T-helper 22 cell (primary cell): ENCODE data around the gene ACADSB.

Experiments
- DNase-seq: peaks from one replicate; pipeline ENCODE4 v3.0.0-alpha.2; 2020; ENCODE audit warnings: low read depth

Gene ACADSB

DNA sequence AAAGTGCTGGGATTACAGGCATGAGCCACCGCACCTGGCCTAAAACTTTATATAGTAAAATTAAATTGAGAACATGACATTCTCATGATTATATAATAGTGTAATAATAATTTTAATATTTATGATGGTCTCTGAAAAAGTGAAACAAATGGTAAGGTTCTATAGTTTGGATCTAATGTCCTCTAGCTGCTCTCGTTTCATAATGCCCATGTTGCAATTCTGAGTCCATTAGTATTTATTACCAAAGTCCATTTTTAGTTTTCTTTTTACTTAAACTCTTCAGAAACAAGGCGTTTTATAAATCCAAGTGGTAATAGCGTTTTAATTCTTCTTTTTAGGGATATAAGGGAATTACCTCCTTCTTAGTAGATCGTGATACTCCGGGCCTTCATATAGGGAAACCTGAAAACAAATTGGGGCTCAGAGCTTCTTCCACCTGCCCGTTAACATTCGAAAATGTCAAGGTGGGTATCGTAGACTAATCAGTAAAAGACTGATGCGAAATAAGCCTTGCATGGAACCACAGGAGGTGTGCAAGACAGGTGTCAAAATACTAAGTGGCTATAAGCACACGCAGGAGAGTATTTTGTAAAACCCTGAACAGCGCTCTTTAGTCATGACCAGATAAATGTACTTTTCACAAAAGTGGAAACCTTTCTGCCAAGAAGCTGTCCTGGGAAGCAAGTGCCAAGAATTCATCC, 34.1 kb downstream of the ACADSB start:
- DNase-seq = no peak

DNA sequence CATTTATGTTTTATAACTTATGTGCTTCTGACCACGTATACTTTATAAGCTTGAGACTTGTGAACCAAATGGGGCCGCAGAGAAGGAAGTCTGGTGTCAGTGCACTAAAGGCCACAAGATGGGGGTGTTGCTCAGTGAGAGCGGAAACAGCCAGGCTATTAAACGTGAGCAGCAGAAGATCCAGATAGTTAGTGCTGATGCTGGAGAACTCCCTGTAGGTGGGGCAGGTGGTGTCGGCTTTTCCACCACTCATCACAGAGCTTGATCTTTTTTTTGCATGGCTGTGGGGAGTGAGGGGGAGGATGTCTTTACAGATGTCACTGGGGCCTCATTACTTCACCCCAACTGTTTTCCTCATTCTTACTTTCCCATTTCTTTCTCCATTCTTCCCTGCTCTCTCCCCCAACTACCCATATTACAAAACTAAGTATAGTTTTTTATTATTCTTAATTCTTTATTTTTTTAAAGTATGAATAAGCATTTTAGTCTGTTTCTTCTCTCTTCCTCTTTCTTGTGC, 34.7 kb downstream of the ACADSB start:
- DNase-seq = no peak

DNA sequence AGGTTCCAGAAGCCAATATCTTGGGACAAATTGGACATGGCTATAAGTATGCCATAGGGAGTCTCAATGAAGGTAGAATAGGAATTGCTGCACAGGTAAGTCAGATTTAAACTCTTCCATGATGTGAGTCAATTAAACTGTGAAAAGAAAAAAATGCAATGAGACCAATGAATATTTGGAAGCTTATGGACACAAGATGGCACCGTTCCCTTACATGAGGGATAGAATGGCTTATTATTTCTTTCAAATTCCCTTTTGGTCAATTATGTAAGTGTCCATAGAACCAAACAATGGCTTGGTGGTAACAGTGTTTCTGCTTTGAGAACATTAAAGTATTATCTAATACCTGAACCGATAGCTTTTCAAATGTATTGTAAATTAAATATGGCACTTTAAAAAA, 35.6 kb downstream of the ACADSB start:
- no peak for DNase-seq

DNA sequence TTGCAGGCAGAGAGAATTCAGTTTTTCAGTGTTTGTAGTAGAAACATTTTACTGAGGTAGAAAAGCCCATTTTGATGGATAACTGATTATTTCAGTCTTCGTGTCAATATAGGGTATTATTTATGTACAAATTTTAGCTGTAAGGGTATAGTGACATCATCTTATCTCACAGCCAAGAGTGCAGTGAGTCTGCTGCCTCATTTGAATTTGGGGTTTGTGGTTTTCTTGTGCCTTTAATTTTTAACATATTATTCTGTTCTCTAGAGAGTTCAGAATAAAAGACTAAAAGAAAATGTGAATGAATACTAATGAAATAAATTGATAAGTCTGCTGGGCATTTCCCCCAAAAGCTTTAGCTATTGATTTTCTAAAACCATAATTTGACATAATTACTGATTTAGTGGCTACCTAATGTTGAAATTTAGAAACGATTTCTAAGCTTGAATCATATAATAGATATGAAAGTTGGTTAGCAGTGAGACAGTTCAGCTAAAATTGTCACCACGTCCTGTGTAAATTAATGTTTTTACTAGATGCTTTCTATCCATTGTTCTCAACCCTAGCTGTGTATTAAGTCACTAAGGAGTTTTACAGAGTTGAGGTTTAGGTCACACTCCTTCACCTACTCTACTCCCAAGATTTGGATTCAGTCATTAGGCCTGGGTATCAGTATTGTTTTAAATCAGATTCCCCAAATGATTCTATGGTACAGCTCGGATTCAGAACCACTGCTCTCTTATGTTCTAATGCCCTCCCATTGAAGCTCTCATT, 37.3 kb downstream of the ACADSB start:
- DNase-seq = no peak

DNA sequence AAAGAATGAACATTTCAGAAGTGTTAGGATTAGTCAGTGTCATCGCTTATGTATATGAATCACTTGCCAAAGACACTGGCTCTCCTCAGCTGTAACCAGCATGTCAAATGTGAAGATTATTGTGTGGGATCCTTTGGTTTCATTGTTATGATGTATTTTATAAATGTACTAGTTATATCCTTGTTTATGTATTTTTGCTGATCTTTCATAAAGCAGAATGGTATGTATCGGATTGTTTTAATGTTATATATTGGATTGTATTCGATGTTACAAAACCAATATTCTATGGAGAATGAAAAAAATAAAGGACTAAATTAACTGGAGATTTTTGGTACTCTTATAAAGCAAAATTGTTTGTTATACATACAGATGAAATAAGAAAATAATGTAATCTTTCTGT, 49.2 kb downstream of the ACADSB start:
- DNase-seq = no peak

DNA sequence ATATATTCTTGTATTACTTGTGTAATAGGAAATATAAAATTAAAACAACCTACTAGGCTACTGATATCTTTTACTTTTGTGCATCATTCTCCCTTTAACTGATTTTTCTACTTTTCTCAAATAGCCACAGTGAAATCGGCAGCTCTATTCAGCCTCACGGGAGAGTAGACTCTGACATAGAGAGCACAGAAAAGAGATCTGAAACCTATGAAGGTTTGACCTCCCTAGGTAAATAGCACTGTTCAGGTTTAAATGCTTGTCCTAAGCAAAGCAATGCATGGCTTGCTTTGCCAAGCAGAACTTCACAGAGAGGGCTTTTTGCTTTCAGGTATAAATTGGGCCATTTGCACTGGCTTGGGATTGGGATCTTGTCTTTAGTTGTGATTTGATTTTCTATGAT, 53.1 kb downstream of the ACADSB start:
- no peak for DNase-seq

DNA sequence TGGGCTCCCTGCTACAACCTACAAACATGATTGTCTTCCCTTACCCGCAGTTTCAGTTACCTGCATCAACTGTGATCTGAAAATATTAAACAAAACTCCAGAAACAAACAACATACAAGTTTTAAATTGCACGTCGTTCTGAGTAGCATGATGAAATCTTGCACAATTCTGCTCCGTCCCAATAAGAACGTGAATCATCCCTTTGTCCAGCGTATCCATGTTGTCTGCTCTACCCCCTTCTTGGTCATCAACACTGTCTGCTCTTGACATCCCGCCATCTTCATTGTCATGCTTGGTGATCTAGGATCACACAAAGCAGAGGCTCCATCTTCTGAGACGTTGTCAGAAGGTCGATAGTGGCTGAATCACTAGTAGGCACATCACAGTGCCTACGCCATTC, 53.9 kb downstream of the ACADSB start:
- DNase-seq = no peak

DNA sequence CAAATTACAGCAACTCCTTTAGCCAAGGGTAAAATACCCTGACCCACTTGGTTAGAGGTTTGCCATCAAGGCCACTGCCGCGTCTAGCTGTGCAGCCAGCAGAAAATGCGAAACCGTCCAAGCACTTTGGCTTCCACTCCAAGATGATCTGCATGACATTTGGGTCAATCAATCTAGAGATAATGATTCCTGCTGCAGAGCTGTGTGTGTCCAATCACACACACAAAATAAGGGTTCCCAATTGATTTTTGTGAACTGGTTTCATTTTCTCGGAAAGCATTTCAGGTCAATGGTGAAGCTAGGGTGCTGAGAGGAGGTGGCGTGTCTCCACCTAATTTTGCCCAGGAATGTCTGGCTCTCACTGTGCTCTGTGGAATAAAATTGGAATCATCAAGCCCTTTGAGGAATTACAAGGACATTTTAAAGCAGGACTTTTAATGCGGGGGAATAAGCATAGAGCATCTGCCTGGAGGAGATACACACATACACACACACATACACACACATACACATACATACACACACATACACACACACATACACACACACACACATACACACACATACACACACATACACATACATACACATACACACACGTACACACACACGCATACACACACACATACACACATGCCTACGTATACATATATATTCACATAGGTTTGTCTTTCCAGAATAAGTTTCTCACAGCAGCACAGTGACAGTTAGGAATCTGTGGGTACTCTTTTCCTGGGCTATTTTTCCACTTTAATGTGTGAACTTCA, 59.5 kb downstream of the ACADSB start:
- no peak for DNase-seq

DNA sequence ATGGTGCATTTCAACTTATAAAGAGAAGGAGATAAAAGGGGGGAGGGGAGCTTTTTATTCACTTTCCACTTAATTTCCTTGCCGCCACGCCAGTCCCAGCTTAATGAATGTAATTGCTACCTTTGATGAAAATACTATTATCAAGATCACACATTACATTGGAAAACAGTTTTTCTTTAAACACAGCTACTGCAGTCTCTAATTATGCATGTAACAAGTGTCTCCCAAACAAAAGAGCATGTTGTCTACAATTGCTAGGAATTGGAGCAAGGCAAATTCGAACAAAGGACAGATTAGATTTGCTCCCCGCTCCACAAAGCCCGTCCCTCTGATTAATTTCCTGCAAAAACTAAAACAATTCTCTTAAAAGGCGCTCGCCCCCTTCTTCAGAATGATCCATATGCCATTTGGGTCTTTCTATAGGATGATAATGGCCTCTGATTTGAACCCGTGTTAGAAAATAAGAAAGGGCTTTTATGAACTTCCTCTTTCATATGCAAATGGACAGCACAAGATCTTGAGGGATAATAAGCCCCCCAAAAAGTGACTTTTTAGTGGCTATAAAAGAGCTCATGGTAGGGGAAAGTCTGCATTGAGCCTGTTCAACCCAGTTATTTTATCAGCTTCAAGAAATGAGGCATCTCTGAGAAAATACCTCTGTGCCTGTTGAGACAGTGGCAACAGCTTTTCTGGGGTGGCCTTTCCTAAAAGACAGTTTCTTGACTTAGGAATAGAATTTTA, 60.6 kb downstream of the ACADSB start:
- no peak for DNase-seq

DNA sequence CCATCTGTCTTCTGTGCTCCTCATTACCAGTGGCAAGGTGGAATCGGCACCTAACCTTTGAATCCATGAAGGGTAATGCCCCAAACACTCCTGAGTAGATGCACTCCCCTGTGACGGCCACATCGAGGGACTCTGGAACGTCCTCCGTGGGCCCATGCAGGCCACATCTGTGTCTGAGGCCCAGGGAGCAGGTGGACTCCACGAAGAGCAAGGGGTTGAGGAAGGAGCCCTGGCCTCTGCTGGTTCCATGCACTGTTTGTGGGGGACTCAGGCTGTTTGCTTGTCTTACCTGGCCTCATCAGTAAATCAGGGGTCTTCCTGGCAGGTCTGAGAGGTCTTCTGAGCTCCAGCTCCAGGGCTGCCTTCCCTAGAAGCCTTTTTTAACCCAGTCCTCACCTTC, 64.4 kb downstream of the ACADSB start:
- no peak for DNase-seq

DNA sequence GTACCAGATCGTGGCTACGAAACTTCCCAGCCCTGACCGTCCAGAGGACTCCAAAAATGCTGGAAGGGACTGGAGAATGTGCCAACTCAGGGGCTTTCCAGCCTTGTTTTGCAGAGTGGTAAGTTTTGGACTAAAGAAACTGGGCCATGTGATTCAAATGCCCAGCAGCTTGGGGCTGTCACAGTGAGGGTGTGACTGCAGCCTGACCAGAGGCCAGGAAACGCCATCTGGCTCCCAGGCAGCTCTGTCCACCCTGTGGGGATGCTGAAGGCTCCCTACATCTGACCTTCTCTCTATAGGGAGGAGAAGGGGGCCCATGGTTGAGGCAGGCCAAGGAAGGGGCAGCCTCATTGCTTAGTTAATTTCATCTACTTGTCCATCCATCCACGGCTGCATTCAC, 65.4 kb downstream of the ACADSB start:
- DNase-seq = no peak

DNA sequence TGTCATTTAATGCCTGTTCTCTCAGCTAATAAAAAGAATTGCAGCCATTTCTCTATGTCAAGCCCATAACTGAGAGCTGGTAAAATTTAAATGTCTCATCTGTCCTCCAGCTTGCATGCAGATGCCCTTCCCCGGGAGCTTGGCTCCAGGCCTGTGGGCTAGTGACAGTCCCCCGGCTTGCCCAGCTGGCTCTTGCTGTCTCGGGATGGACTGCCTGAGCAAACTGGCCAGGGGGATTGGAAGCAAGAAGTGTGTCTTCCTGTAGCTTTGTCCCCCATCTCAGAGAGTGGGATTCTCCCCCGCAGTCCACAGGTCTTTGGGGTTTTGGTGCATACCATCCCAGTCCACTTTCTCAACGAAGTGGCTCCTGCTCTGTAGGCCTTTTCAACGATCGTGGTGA, 73.1 kb downstream of the ACADSB start:
- no peak for DNase-seq

DNA sequence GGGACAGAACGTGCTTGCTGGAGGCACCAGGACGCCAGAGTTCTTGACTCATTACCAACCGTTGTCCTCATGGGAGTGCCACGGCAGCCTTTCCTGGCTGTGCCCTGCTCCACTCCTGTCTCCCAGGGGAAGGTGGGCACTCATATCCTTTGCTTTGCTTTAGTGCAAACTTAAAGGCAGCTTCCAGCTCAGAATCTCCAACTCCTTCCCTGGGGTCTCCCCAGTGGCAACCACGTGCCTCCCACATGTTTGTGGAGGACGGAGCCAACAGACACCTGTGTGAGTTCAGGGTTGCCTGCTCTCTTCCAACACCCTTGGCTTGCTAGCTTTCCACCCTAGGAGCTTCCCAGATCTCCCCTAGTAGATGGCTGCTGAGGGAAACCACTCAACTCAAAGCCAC, 75.0 kb downstream of the ACADSB start:
- DNase-seq = no peak

DNA sequence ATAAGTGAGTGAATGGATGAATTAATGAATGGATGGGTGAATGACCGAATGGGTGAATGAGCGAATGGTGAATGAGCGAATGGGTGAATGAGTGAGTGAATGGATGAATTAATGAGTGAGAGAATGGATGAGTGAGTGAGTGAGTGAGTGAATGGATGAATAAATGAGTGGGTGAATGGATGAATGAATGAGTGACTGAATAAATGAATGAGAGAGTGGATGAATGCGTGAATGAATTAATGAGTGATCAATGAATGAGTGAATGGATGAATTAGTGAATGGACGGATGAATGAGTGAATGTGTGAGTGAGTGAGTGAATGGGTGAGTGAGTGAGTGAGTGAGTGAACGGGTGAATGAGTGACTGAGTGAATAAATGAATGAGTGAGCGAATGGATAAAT, 77.5 kb downstream of the ACADSB start:
- no peak for DNase-seq

DNA sequence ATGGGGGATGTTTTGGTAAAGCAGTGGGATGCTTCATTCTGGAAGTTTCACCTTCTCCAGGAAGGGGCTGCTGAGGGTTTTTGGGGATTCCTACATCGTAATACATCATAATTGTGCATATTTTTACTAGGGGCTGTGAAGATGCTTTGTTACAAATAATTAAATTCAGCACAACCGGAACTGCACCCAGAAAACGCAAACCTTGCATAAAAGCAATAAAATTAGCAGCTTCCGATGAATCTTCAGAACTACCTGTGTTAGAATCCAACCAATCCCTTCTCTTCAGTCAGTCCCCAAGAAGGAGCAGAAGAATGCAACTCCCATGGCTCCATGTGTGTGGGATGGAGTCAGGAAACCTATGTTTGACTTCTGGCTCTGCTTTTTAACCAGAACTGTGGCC, 78.5 kb downstream of the ACADSB start:
- no peak for DNase-seq

DNA sequence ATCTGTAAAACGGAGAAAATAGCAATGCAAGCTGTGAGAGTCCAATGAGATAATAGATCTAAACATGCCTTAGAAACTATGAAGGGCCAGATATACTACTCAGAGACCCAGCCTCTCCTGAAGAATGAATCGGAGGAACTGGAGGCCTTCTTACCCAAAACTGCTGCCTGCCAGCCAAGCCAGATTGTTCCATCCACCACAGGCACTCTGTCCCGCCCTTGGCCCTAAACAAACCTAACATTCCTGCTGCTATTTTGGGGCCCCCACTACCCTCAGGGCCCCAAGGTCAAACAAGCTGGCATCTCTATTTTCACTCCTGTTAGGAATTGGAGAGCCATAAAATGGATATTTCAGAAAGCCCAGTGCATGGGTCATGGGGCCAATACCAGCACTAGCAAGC, 79.0 kb downstream of the ACADSB start:
- DNase-seq = no peak

DNA sequence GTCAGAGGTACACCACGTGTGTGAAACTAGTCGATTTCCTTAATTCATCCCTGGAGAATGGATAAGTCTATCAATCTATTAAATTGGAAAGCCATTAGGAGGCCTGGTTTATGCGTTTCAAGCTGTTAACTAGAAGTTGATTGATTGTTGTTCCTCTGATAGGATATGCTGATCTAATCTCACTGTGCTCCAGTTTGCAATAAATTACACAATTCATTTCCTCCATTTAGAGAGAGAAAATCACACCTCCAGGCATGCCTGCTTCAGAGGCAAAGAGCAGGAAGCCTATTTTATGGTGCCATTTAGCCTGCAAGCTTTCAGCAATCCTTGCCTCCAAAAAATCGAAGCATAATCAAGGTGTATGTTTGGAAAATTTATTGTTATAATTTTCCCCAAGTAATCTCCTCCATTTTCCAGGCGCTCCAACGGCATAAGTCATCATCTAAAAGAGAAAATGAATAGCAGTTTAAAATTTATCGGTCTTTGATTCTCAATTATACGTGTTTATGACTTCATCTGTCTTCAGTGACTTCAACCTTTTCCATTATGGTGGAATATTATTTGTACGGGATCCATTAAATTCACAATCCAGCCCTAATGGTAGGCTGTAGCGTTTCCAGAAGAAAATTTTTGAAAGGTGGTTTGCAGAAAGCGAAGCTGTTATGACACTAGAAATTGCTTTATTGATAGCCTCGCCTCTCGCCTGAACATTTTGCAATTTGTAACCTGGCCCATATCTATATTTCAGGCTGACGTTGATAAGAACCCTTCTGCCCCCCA, 84.0 kb downstream of the ACADSB start:
- DNase-seq = no peak

DNA sequence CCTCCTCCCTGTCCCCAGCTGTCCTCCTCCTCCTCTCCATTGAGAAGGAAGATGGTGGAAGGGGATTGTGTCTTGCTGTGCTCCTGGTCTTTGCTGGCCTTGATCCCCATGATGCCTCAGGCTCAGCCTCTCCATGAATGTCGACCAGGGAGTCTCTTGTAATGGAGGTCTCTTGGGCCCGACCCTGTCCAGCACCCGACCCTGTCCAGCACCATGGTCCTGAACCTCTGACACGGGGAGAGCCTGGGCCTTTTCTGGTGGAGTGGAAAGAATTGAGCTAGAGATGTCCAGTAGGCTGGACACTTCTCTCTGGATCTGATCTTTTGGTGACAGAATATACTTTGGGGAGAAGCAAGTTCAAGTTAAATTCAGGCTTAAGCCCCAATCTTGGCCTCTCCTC, 84.7 kb downstream of the ACADSB start:
- no peak for DNase-seq

DNA sequence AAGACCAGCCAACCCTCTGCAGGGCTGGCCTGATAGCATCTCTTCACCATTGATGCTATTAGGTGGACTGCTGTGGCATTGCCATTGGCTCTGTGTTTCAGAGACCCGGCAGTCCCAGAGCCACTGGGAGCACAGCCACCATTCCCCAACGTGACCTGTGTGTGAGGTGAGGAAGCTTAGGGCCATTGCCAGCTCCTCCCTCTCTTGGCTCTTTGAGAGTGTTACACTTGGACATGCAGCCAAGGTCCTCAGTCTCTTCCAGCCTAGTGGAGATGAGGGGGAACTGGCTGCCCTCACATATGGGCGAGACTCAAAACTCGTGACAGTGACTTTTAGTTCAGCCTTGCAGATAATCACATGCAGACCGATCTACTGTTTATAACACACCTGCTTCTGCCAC, 87.6 kb downstream of the ACADSB start:
- no peak for DNase-seq

DNA sequence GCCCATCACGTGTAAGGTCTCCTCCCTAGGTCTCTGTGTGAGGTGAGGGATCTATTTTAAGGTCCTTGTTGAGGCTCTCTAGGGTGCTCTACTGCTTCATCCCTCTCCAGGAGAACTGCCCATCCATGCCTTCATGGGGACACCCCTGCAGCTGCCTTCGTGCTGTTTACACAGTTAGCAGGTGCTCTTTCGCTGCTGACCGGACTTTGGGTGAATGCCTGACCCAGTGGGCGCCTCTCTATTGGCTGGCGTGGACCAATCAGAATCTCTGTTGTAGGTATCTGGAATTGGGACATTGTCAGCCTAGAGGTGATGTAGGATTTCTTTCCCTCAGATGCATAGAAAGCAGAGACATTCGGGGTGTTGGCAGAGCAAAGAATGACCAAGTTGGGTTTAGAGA, 88.2 kb downstream of the ACADSB start:
- DNase-seq = no peak

DNA sequence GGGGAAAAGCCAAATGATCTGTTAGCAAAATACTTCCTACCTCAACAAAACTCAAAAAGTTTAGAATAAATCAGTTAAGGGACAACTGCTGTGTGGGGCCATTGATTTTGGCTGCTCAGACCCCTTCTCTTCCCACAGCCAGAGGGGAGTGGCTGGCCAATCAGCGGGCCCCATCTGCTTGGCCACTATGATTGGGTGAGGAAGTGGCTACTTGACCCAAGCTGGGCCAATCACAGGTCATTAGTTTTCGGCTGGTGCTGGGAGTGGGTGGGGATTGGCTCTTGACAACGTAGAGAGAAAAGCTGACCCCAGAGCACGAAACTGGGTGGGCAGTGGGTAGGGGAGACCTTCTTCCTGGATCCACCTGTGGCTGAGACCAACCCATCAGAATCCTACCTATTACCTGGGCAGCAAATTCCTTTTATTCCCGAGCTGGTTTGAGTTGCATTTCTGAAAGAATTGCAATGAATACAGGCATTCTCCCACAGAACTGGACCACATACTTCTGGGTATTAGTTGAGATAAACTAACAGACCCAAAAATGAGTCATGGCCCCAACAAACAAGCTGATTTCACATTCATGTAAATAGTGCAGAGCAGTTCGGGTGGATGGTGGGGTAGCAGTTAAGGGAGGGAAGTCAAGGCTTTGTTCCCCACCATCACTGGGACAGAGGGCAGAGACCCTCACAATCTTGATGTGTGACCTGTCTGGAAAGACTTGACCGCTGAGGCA, 91.4 kb downstream of the ACADSB start:
- no peak for DNase-seq
